CD4-positive, alpha-beta T cell treated with Interleukin-15 for 4 hours (primary cell): ENCODE results near the gene GREB1L.
"Not testable (repeated sequence)": the region's sequence is repeated elsewhere in the genome, so short reads cannot be mapped to it uniquely, and the experiment has no call there.

Source experiments
- DNase-seq: peaks from one replicate; pipeline ENCODE4 v3.0.0-alpha.2; 2020; ENCODE audit warnings: low spot score

Gene GREB1L

GRCh38 chr18:21306368-21306767, 64.3 kb downstream of the GREB1L start:
- no peak for DNase-seq

- no peak for DNase-seq
Observed at GRCh38 chr18:21307578-21307977, 65.5 kb downstream of the GREB1L start.

GRCh38 chr18:21309248-21309647, 67.2 kb downstream of the GREB1L start:
- DNase-seq = no peak

GRCh38 chr18:21311980-21312379, 69.9 kb downstream of the GREB1L start:
- DNase-seq = not testable (repeated sequence)

GRCh38 chr18:21313576-21313975, 71.5 kb downstream of the GREB1L start:
- no peak for DNase-seq

- no peak for DNase-seq
Observed at GRCh38 chr18:21314724-21315123, 72.7 kb downstream of the GREB1L start.

- DNase-seq = not testable (repeated sequence)
Observed at GRCh38 chr18:21315126-21315525, 73.1 kb downstream of the GREB1L start.

- DNase-seq = no peak
Observed at GRCh38 chr18:21315741-21316197, 73.7 kb downstream of the GREB1L start.

- DNase-seq = no peak
Observed at GRCh38 chr18:21316296-21316695, 74.3 kb downstream of the GREB1L start.

- DNase-seq = no peak
Observed at GRCh38 chr18:21321711-21322110, 79.7 kb downstream of the GREB1L start.

- DNase-seq = no peak
Observed at GRCh38 chr18:21327101-21327500, 85.1 kb downstream of the GREB1L start.

GRCh38 chr18:21330122-21330701, 88.2 kb downstream of the GREB1L start:
- DNase-seq = no peak

- DNase-seq = no peak
Observed at GRCh38 chr18:21331065-21331464, 89.0 kb downstream of the GREB1L start.

GRCh38 chr18:21335927-21336488, 94.0 kb downstream of the GREB1L start:
- DNase-seq = no peak

- no peak for DNase-seq
Observed at GRCh38 chr18:21336846-21337245, 94.8 kb downstream of the GREB1L start.

- DNase-seq = no peak
Observed at GRCh38 chr18:21341141-21341540, 99.1 kb downstream of the GREB1L start.

- no peak for DNase-seq
Observed at GRCh38 chr18:21342372-21342771, 100.3 kb downstream of the GREB1L start.

GRCh38 chr18:21344860-21345259, 102.8 kb downstream of the GREB1L start:
- DNase-seq = no peak

GRCh38 chr18:21345840-21346239, 103.8 kb downstream of the GREB1L start:
- DNase-seq = no peak

GRCh38 chr18:21359746-21360145, 117.7 kb downstream of the GREB1L start:
- no peak for DNase-seq

GRCh38 chr18:21361307-21361880, 119.4 kb downstream of the GREB1L start:
- no peak for DNase-seq

GRCh38 chr18:21362831-21363230, 120.8 kb downstream of the GREB1L start:
- no peak for DNase-seq

GRCh38 chr18:21363348-21363747, 121.3 kb downstream of the GREB1L start:
- DNase-seq = no peak

- no peak for DNase-seq
Observed at GRCh38 chr18:21364471-21364870, 122.4 kb downstream of the GREB1L start.
